Panc1 (cell line): ENCODE results near the gene CRADD. TPM values are rescaled to one million over a fixed set of nuclear protein-coding genes. Genes with fewer than 3 reads are reported as not detected.
"Not testable (repeated sequence)": the region's sequence is repeated elsewhere in the genome, so short reads cannot be mapped to it uniquely, and the experiment has no call there.

ENCODE experiments used
- ATAC-seq: fragments of 200-7000 bp; cut with Tn5 transposase; 2 replicates; pipeline ENCODE4 v1.9.1; 2020; ENCODE audit warnings: mild to moderate bottlenecking, moderate library complexity
- BruUV-seq: library from RNA; stranded (reverse); fragments of 400-500 nt; replicated peaks from 2 replicates; lab custom pipeline; 2021; lab: Mats Ljungman, UMichigan
- CTCF ChIA-PET: fragments of 300-600 bp; sonication (Branson Sonifier 250); formaldehyde crosslinking; loops from one replicate; lab custom pipeline; 2022; ENCODE audit warnings: antibody characterized with exemption; lab: Charles Lee
- POLR2A ChIA-PET: fragments of 300-600 bp; sonication (Branson Sonifier 250); formaldehyde crosslinking; loops from one replicate; lab custom pipeline; 2022; ENCODE audit warnings: antibody characterized with exemption; lab: Charles Lee
- DNase-seq: peaks from one replicate; pipeline ENCODE4 v3.0.0-alpha.2; 2010; ENCODE audit warnings: low read depth, low spot score
- H3K27ac ChIP-seq: 2 replicates; pipeline ENCODE4 v1.5.1; 2011; ENCODE audit warnings: mild to moderate bottlenecking, low read length, inconsistent platforms
- H3K27me3 ChIP-seq: fragments of 200-500 bp; sonication (Bioruptor generic); 2 replicates; pipeline ENCODE4 v1.6.0; 2014; ENCODE audit warnings: low read length, inconsistent platforms; ENCODE audit not compliant: control insufficient read depth, insufficient read depth
- H3K36me3 ChIP-seq: fragments of 200-500 bp; sonication (Bioruptor generic); 2 replicates; pipeline ENCODE4 v1.5.1; 2014; ENCODE audit warnings: inconsistent platforms, mild to moderate bottlenecking, low read length, moderate library complexity; ENCODE audit not compliant: control insufficient read depth, insufficient read depth
- H3K4me1 ChIP-seq: 2 replicates; pipeline ENCODE4 v1.5.1; 2011; ENCODE audit warnings: inconsistent platforms, mild to moderate bottlenecking, low read length, moderate library complexity; ENCODE audit not compliant: control insufficient read depth, insufficient read depth
- H3K4me3 ChIP-seq, 2 experiments: 2 replicates each; pipeline ENCODE4 v1.5.1; 2011 to 2012; ENCODE audit warnings: low read depth in 2 of 2, low read length in 2 of 2, mild to moderate bottlenecking in 2 of 2, inconsistent platforms in 1 of 2, moderate library complexity in 1 of 2
- H3K9me3 ChIP-seq: fragments of 200-500 bp; sonication (Bioruptor generic); 2 replicates; pipeline ENCODE4 v1.5.1; 2014; ENCODE audit warnings: low read depth, mild to moderate bottlenecking, inconsistent platforms, low read length, moderate library complexity; ENCODE audit not compliant: control insufficient read depth, insufficient read depth
- POLR2AphosphoS5 ChIP-seq: IDR thresholded peaks from 2 replicates; pipeline ENCODE4 v1.6.1; 2012; ENCODE audit warnings: mild to moderate bottlenecking, low read depth, low read length, moderate library complexity
- SIN3A ChIP-seq: IDR thresholded peaks from 2 replicates; pipeline ENCODE4 v1.6.1; 2012; ENCODE audit warnings: low read depth, mild to moderate bottlenecking, low read length, moderate library complexity, borderline replicate concordance; ENCODE audit not compliant: insufficient read depth
- TCF7L2 ChIP-seq: IDR thresholded peaks from 2 replicates; pipeline ENCODE4 v1.6.1; 2011; ENCODE audit warnings: mild to moderate bottlenecking, low read depth, low read length, inconsistent platforms
- in situ Hi-C: cut with HindIII; loops from 2 replicates; pipeline ENCODE4 v1.10.0; 2016; ENCODE audit warnings: low sequenced_read_pairs, low pct_unique_long_range_greater_than_20kb
- intact Hi-C: fragments of 100-400 bp; cut with micrococcal nuclease; formaldehyde crosslinking; loops from one replicate; pipeline ENCODE4 v1.10.0; 2022; ENCODE audit not compliant: unreplicated experiment
- total RNA-seq: library from RNA; stranded (reverse); gene quantifications from one replicate; pipeline ENCODE4 v1.2.1, GENCODE V29; 2021; ENCODE audit not compliant: unreplicated experiment
- TF ChIP-seq, protein P1 (sequence below), 2 experiments: IDR thresholded peaks; 2 replicates each; pipeline ENCODE4 v1.6.1; 2011 to 2012; ENCODE audit warnings: low read depth in 2 of 2, control low read depth in 1 of 2, low read length in 1 of 2, mild to moderate bottlenecking in 1 of 2, moderate library complexity in 1 of 2; ENCODE audit not compliant: insufficient read depth in 1 of 2
- TF ChIP-seq, protein P2 (sequence below): fragments of 450-650 bp; IDR thresholded peaks from 2 replicates; pipeline ENCODE4 v1.5.1; 2017; ENCODE audit warnings: mild to moderate bottlenecking

Gene CRADD
- total RNA-seq, 1 experiment from 2014 or later, result 7.0 TPM

DNA sequence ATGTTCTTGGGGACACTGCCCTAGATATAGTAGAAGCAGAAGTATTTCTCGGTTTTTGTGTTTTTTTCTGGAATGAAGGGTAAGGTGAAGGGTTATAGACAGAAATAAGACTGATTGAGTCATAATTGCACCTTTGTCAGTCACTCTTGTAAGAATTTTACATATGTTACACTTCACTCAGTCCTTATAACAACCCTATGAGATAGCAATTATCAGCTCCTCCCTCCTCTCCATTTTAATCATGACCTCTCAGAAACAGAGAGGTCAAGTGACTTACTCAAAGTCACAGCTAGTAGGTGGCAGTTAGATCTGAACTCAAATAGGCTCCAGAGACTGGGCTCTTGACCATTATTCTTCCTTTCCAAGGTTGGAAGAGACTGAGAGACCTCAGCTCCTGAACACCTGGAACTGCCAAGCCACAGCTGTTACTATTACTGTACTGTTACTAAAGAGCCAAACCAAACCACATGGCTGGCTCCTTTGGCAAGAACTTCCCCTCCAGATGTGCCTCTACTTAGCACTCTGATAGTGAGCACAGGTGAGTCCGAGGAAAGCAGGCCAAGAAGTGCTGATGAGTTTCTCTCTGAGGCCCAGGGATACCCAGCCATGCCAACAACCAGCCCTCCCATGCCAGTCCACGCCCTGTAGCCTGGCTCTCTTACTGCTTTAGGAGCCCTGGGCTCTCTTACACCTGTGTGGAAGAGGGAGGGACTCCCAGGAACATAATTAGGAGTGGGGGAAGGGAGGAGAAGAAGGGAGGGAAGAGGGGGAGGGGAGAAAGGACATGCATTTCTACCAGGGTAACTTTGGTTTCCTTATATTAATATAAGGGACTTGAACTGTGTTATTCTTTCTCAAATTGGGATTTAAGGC lies 121.3 kb downstream of the CRADD start:
- DNase-seq (no peak), ATAC-seq (no peak)
- Histone ChIP-seq H3K9me3 (no peaks in the 10 kb centered on the region), H3K4me3 (no peak overlapping the region), H3K27ac (no peak overlapping the region), H3K4me1 (no peaks in the 10 kb centered on the region), H3K27me3 (no peaks in the 10 kb centered on the region), H3K36me3 (no peaks in the 10 kb centered on the region)
- TF ChIP-seq SIN3A, result no peak
- no peak for TF ChIP-seq TCF7L2
- TF ChIP-seq, protein P1, sequence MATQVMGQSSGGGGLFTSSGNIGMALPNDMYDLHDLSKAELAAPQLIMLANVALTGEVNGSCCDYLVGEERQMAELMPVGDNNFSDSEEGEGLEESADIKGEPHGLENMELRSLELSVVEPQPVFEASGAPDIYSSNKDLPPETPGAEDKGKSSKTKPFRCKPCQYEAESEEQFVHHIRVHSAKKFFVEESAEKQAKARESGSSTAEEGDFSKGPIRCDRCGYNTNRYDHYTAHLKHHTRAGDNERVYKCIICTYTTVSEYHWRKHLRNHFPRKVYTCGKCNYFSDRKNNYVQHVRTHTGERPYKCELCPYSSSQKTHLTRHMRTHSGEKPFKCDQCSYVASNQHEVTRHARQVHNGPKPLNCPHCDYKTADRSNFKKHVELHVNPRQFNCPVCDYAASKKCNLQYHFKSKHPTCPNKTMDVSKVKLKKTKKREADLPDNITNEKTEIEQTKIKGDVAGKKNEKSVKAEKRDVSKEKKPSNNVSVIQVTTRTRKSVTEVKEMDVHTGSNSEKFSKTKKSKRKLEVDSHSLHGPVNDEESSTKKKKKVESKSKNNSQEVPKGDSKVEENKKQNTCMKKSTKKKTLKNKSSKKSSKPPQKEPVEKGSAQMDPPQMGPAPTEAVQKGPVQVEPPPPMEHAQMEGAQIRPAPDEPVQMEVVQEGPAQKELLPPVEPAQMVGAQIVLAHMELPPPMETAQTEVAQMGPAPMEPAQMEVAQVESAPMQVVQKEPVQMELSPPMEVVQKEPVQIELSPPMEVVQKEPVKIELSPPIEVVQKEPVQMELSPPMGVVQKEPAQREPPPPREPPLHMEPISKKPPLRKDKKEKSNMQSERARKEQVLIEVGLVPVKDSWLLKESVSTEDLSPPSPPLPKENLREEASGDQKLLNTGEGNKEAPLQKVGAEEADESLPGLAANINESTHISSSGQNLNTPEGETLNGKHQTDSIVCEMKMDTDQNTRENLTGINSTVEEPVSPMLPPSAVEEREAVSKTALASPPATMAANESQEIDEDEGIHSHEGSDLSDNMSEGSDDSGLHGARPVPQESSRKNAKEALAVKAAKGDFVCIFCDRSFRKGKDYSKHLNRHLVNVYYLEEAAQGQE (IDR thresholded peaks at IDR 0.05; ENCODE audit: insufficient read depth in 1 of 2, low read depth in 2 of 2, low read length in 1 of 2), result no peak
- TF ChIP-seq POLR2AphosphoS5, result no peak
- TF ChIP-seq, protein P2, sequence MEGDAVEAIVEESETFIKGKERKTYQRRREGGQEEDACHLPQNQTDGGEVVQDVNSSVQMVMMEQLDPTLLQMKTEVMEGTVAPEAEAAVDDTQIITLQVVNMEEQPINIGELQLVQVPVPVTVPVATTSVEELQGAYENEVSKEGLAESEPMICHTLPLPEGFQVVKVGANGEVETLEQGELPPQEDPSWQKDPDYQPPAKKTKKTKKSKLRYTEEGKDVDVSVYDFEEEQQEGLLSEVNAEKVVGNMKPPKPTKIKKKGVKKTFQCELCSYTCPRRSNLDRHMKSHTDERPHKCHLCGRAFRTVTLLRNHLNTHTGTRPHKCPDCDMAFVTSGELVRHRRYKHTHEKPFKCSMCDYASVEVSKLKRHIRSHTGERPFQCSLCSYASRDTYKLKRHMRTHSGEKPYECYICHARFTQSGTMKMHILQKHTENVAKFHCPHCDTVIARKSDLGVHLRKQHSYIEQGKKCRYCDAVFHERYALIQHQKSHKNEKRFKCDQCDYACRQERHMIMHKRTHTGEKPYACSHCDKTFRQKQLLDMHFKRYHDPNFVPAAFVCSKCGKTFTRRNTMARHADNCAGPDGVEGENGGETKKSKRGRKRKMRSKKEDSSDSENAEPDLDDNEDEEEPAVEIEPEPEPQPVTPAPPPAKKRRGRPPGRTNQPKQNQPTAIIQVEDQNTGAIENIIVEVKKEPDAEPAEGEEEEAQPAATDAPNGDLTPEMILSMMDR, result no peak
- BruUV-seq, result no TSS peak
- intact Hi-C loops, result no loop called here
- in situ Hi-C loops, result no loop called here
- CTCF ChIA-PET, result no interaction called here
- POLR2A ChIA-PET, result interaction anchor here (0.7 kb wide), 1 partner anchor 208 kb away, joined by 3 read pairs; no protein-coding TSS in a partner anchor

DNA sequence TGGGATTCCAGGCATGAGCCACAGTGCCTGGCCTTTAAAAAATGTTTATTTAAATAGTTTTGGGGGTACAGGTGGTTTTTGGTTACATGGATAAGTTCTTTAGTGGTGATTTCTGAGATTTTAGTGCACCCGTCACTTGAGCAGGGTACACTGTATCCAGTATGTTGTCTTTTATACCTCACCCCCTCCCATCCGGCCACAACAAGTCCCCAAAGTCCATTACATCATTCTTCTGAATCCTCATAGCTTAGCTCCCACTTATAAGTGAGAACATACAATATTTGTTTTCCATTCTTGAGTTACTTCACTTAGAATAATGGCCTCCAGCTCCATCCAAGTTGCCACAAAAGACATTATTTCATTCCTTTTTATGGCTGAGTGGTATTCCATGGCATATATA lies 124.5 kb downstream of the CRADD start:
- H3K9me3 ChIP-seq, POLR2A ChIA-PET, BruUV-seq, H3K4me3 ChIP-seq, DNase-seq, CTCF ChIA-PET, in situ Hi-C loops, intact Hi-C loops, H3K27me3 ChIP-seq, H3K27ac ChIP-seq, H3K36me3 ChIP-seq, H3K4me1 ChIP-seq, ATAC-seq: not testable (repeated sequence)

DNA sequence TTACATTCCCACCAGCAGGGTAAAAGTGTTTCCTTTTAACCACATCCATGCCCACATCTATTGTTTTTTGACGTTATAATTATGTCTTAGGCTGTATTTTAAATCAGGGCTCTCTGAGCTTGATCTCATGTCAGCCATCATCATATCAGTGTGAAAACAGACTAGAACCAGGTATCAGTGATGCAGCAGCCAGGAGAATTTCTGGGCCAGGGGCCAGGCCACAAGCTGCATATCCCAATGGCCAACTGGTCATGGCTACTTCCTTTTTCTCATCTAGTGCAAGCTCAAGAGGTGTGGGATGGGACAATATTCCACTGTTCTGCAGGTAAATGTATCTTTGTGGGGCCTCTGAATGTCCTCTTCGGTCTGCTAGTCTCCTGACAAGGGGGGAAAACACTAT lies 125.1 kb downstream of the CRADD start:
- CTCF ChIA-PET, result no interaction called here
- peak overlapping the region; percentile 19; the same call in 1 of the 2 replicates for H3K27ac ChIP-seq
- intact Hi-C loops, result no loop called here

More for the DNA sequence above, 125.1 kb downstream of the CRADD start:
- TF ChIP-seq, protein P1 (IDR thresholded peaks at IDR 0.05; ENCODE audit: insufficient read depth in 1 of 2, low read depth in 2 of 2, low read length in 1 of 2), result no peak
- TF ChIP-seq SIN3A (no peak), TCF7L2 (no peak), POLR2AphosphoS5 (no peak)
- TF ChIP-seq, protein P2, result no peak
- H3K9me3 ChIP-seq, result no peaks in the 10 kb centered on the region
- H3K4me3 ChIP-seq, result no peak overlapping the region
- H3K36me3 ChIP-seq, result no peaks in the 10 kb centered on the region
- no peak for DNase-seq
- ATAC-seq, result no peak
- no peaks in the 10 kb centered on the region for H3K27me3 ChIP-seq
- H3K4me1 ChIP-seq, result no peaks in the 10 kb centered on the region
- in situ Hi-C loops, result no loop called here
- BruUV-seq, result no TSS peak
- POLR2A ChIA-PET, result no interaction called here
